Type B pancreatic cell (in vitro differentiated cells): ENCODE results near the gene CALML6. TPM values are rescaled to one million over a fixed set of nuclear protein-coding genes. Genes with fewer than 3 reads are reported as not detected.

ENCODE experiments used
- DNase-seq: peaks from one replicate; pipeline ENCODE4 v3.0.0; 2021; ENCODE audit warnings: mixed read lengths; ENCODE audit not compliant: unreplicated experiment; ENCODE audit errors: extremely low spot score
- H3K27ac Mint-ChIP-seq: 2 replicates; pipeline ENCODE4 v1.8.0; 2021; ENCODE audit warnings: mild to moderate bottlenecking, mixed read lengths
- H3K27me3 Mint-ChIP-seq: 2 replicates; pipeline ENCODE4 v1.8.0; 2021; ENCODE audit warnings: mixed read lengths
- H3K36me3 Mint-ChIP-seq: 2 replicates; pipeline ENCODE4 v1.8.0; 2021; ENCODE audit warnings: mixed read lengths
- H3K4me1 Mint-ChIP-seq: one replicate; pipeline ENCODE4 v1.8.0; 2021; ENCODE audit warnings: mixed read lengths; ENCODE audit not compliant: unreplicated experiment
- H3K4me3 Mint-ChIP-seq: 2 replicates; pipeline ENCODE4 v1.8.0; 2021; ENCODE audit warnings: mild to moderate bottlenecking, mixed read lengths
- H3K9me3 Mint-ChIP-seq: 2 replicates; pipeline ENCODE4 v1.8.0; 2021; ENCODE audit warnings: mixed read lengths
- CTCF ChIP-seq: fragments of 200-600 bp; sonication (generic); conservative IDR thresholded peaks from 2 replicates; pipeline ENCODE4 v1.5.0; 2021; ENCODE audit warnings: antibody characterized with exemption, mild to moderate bottlenecking
- total RNA-seq: library from RNA; stranded (reverse); gene quantifications from 2 replicates; pipeline ENCODE4 v1.2.1, GENCODE V29; 2021; ENCODE audit warnings: low replicate concordance

Gene CALML6
- total RNA-seq, 1 donor from 2014 or later, result 0.65 TPM

- no peak overlapping the region for H3K4me3 Mint-ChIP-seq
- H3K27me3 Mint-ChIP-seq, result no peaks in the 10 kb centered on the region
- H3K4me1 Mint-ChIP-seq, result peaks cover 37% of the 10 kb centered on the region
- no peak for TF ChIP-seq CTCF
- H3K27ac Mint-ChIP-seq, result no peak overlapping the region
- DNase-seq, result no peak
- H3K9me3 Mint-ChIP-seq, result no peaks in the 10 kb centered on the region
- peaks cover 49% of the 10 kb centered on the region for H3K36me3 Mint-ChIP-seq
Observed at GRCh38 chr1:1874901-1875300, 40.2 kb upstream of the CALML6 start.

GRCh38 chr1:1875932-1876331, 39.1 kb upstream of the CALML6 start:
- H3K9me3 Mint-ChIP-seq, result no peaks in the 10 kb centered on the region
- no peak overlapping the region for H3K4me3 Mint-ChIP-seq
- peaks cover 42% of the 10 kb centered on the region for H3K4me1 Mint-ChIP-seq
- TF ChIP-seq CTCF, result no peak
- peaks cover 50% of the 10 kb centered on the region for H3K36me3 Mint-ChIP-seq
- no peak for DNase-seq
- no peaks in the 10 kb centered on the region for H3K27me3 Mint-ChIP-seq
- H3K27ac Mint-ChIP-seq, result peak overlapping the region; percentile 61

- H3K9me3 Mint-ChIP-seq, result no peaks in the 10 kb centered on the region
- no peak for TF ChIP-seq CTCF
- peaks cover 51% of the 10 kb centered on the region for H3K36me3 Mint-ChIP-seq
- no peak overlapping the region for H3K4me3 Mint-ChIP-seq
- H3K27ac Mint-ChIP-seq, result peak overlapping the region; percentile 61
- no peaks in the 10 kb centered on the region for H3K27me3 Mint-ChIP-seq
- no peak for DNase-seq
- H3K4me1 Mint-ChIP-seq, result peaks cover 45% of the 10 kb centered on the region
Observed at GRCh38 chr1:1876335-1876930, 38.6 kb upstream of the CALML6 start.

GRCh38 chr1:1877865-1878436, 37.1 kb upstream of the CALML6 start:
- no peaks in the 10 kb centered on the region for H3K9me3 Mint-ChIP-seq
- peak overlapping the region; percentile 0 for H3K4me3 Mint-ChIP-seq
- H3K27me3 Mint-ChIP-seq, result no peaks in the 10 kb centered on the region
- TF ChIP-seq CTCF, result no peak
- H3K36me3 Mint-ChIP-seq, result peaks cover 39% of the 10 kb centered on the region
- H3K4me1 Mint-ChIP-seq, result peaks cover 40% of the 10 kb centered on the region
- DNase-seq, result no peak
- H3K27ac Mint-ChIP-seq, result peak overlapping the region; percentile 17

GRCh38 chr1:1879942-1880341, 35.1 kb upstream of the CALML6 start:
- H3K9me3 Mint-ChIP-seq, result no peaks in the 10 kb centered on the region

More at GRCh38 chr1:1879942-1880341, 35.1 kb upstream of the CALML6 start:
- DNase-seq, result no peak
- no peak for TF ChIP-seq CTCF
- Mint-ChIP-seq H3K4me1 (peaks cover 49% of the 10 kb centered on the region), H3K4me3 (no peak overlapping the region), H3K27me3 (no peaks in the 10 kb centered on the region), H3K36me3 (peaks cover 32% of the 10 kb centered on the region), H3K27ac (no peak overlapping the region)
